Lung microvascular endothelial cell (primary cell): ENCODE results near the gene ZC3H7B. TPM values are rescaled to one million over a fixed set of nuclear protein-coding genes. Genes with fewer than 3 reads are reported as not detected.
A peak's percentile ranks its signal among the peaks of the same experiment; 100 is the strongest.
"Not testable (repeated sequence)": the region's sequence is repeated elsewhere in the genome, so short reads cannot be mapped to it uniquely, and the experiment has no call there.

ENCODE experiments used
- DNase-seq, 2 donors: peaks; one replicate each; pipeline versions ENCODE4 v3.0.0 to v3.0.0-alpha.2; 2010; ENCODE audit warnings: low read depth in 2 of 2
- total RNA-seq: library from RNA; depleted of rRNA; stranded (reverse); fragments of >200 nt; gene quantifications from 2 replicates; pipeline ENCODE4 v1.2.1, GENCODE V29; 2014

The ZC3H7B gene, protein sequence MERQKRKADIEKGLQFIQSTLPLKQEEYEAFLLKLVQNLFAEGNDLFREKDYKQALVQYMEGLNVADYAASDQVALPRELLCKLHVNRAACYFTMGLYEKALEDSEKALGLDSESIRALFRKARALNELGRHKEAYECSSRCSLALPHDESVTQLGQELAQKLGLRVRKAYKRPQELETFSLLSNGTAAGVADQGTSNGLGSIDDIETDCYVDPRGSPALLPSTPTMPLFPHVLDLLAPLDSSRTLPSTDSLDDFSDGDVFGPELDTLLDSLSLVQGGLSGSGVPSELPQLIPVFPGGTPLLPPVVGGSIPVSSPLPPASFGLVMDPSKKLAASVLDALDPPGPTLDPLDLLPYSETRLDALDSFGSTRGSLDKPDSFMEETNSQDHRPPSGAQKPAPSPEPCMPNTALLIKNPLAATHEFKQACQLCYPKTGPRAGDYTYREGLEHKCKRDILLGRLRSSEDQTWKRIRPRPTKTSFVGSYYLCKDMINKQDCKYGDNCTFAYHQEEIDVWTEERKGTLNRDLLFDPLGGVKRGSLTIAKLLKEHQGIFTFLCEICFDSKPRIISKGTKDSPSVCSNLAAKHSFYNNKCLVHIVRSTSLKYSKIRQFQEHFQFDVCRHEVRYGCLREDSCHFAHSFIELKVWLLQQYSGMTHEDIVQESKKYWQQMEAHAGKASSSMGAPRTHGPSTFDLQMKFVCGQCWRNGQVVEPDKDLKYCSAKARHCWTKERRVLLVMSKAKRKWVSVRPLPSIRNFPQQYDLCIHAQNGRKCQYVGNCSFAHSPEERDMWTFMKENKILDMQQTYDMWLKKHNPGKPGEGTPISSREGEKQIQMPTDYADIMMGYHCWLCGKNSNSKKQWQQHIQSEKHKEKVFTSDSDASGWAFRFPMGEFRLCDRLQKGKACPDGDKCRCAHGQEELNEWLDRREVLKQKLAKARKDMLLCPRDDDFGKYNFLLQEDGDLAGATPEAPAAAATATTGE
- total RNA-seq = 34.9 and 53.6 TPM in 2 replicates

DNA sequence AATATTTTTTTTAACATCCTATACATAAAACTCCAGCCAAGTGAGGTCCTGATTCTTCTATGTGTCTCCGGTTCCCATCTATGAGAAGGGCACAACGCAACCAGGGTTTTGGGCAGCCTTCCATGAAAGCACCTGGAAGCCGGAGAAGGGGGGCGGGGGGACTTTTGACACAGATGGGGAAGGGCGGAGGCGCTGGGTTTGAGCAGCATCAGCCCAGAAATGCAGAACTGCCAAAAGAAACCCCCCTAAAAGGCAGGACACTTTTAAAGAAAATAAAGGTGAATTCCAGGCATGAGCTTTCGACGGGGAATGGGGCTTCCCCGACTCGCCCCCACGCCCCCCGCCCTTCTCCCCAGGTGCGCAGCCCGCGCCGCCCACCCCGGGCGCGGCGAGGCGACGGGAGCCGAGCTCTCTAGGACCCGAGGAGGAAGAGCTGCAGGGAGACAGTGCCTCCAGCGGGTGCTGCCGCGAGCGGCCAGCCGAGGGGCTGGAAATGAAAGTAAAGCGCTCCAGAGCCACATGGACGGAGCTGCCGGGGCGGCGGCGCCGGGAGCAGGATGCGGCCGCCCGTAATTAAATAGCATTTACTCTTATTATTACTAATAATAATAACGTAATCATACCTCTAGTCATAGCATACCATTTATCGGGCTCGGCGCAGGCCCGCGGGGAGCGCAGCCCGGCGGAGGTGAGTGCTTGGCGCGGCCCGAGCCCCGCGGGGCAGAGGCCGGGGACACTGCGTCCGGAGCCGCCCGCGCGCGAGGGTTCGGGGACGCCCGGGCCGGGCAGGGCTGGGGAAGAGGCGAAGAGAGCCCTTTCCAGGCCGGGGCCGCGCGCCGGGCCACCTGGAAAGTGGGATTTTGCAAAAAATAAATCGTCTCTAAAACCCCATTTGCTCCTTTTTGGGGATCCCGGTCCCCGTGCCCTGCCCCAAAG, at the start of gene ZC3H7B:
ZC3H7B (plus strand) TSS at position 441 of the 936 bp plus-strand sequence. CDS start 19,136 bp downstream, outside the sequence.
- peak; percentile 85 to 88 for DNase-seq

GRCh38 chr22:41252365-41252764, 49.0 kb upstream of the ZC3H7B start:
- no peak for DNase-seq

DNA sequence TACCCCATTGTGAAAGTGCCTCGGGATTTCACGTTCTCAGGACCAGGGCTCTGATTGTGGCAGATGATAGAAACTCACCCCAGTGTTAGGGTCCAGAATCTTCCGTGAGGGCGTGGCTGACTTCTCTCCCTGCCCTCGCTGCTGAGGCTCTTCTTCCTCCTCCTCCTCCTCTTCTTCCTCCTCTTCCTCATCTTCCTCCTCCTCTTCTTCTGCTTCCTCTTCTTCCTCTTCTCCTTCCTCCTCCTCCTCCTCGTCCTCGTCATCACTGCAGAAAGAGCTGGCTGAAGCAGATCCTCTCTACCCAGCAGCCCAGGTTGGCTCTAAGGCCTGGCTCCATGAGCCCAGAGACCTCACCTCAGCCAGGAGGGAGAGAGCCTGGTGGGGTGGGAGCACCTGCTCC, 47.1 kb upstream of the ZC3H7B start:
- DNase-seq = no peak

DNA sequence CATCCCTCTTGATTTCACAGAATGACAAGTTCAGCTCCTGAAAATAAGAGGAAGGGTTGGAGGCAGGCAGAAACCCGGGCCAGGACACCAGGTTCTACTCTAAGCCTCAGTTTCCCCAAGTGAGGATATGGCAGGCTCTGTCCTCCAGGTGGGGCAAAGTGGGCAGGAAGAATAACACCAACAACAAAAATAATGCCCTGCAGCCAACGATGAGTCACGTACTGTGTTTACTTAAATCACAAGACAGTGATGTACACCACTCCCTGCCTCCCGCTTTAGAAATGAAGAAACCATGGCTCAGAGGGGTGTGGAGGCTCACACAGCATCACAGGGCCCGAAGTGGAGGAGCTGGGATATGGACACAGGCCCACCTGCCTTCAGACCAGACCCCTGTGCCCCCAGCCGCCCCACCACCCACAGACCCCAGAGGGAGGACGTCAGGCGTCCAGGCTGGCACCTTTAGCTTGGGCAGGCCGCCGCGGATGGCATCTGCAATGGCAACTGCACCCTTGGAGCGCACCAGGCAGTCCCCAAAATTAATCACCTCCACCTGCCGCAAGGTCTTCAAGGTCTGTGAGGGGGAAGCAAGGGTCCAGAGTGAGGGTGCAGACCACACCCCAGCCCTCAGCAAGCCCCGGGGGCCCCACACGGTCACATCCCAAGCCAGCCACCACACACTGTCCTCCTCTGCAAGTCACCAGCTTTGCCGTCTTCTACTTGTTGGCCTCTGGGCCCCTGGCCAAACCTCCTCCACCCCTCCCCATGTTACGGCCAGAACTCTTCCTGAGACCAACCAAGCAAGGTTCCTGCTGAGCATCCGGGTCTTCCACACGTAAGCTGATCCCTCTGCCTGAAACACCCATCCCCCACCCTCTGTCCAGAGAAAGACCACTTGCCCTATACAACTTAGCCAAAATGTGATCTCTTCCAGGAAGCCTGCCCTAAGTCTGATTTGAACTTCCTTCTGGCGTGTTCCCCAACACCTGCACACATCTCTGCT, 44.8 kb upstream of the ZC3H7B start:
- peak; percentile 59 to 81 for DNase-seq

DNA sequence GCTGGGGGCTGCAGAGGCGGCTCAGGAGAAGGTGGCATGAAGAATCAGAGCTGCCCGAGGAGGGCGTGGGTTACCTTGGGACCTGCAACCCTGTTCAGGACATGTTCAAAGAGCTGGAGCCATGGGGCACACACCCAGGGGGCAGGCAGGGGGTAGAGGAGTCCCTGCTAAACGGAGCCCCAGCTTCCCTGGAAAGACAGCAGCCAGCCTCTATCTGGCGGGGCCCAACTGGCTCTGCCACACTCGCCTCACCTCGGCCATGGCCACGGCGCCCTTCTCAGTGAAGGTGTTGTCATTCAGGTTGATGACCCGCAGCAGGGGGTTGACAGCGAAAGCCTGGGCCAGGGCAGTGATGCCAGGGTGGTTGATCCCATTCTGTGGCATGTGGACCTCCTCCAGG, 43.6 kb upstream of the ZC3H7B start:
- no peak for DNase-seq

GRCh38 chr22:41259756-41260155, 41.6 kb upstream of the ZC3H7B start:
- DNase-seq = not testable (repeated sequence)

DNA sequence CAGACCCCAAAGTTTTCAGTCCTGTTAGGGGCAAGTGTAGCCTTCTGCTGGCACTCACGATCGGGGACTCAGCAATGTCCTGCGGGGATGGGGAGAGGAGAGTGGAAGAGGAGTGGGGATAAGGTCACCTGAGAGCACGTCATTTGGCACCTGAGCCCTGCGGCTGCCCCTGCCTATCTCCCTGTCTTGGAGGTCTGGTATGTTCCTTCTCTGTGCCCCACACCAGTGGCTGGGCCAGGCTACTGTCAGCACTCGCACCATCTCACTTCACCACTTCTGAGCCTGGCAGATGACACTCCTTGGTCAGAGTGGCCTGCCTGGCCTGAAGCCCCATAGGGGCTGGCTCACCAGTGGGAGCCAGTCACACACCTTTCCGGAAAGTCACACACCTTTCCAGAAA, 40.5 kb upstream of the ZC3H7B start:
- DNase-seq = no peak

- DNase-seq = no peak
Observed at GRCh38 chr22:41261541-41262249, 39.6 kb upstream of the ZC3H7B start.

- no peak for DNase-seq
Observed at GRCh38 chr22:41262250-41262765, 39.0 kb upstream of the ZC3H7B start.

GRCh38 chr22:41263704-41264103, 37.6 kb upstream of the ZC3H7B start:
- no peak for DNase-seq

DNA sequence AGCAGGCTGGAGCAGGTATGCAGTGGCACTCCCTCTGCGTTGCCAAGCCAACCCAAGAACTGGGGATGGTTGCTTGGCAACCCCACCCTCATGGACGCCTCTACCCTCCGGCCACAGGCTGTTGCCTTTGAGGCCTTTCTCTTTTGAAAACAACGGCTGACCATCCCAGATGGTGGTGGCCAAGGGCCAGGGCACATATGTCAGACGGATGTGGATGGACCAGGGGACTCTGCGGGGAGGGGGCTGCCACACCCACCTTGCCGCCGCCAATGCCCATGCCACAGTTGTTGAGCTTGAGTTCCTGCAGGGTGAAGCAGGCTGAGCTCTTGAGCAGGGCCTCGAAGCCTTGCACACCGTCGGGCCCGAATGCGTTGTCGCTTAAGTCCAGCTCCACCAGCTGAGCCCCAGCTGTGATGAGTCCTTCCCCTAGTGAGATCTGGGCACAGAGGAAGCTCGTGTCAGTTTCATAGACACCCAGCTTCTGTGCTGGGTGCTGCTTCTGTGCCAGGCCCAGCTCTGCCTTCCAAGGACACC, 36.9 kb upstream of the ZC3H7B start:
- no peak for DNase-seq

- no peak for DNase-seq
Observed at GRCh38 chr22:41267958-41268357, 33.4 kb upstream of the ZC3H7B start.

GRCh38 chr22:41271787-41272186, 29.5 kb upstream of the ZC3H7B start:
- DNase-seq = no peak

DNA sequence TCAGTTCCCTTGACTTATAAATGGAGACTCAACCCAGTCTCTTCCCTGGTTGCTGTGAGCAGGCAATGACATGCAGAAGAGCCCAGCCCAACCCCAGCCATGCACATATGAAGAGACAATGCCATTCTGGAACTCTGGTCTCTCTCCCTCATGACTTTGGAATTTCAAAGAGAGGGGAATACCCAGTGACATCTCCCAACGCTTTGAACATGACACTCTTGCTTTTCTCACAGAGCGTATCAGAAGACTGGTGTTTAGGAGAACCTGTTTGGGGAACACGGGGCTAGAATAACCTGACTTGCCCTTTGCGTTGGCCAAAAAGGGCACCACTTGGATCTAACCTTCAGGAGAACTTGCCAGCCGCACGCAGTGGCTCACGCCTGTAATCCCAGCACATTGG, 28.2 kb upstream of the ZC3H7B start:
- no peak for DNase-seq

DNA sequence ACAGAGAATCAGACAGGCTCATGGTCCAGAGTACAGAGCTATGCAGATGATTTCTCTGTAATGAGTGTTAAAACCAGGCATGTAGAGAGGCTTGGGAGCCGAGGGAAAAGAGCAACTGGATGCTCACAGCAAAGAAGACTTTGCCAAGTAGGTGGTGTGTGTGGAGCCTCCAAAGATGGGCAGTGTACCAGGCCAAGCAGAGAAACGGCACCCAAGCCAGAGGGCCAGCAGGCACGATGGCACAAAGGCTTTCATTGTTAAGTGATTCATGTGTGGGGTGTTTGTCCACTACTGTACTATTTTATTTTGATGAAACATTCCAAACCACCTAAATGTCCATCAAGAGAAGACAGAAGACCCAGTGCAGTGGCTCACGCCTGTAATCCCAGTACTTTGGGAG, 26.5 kb upstream of the ZC3H7B start:
- DNase-seq = no peak

DNA sequence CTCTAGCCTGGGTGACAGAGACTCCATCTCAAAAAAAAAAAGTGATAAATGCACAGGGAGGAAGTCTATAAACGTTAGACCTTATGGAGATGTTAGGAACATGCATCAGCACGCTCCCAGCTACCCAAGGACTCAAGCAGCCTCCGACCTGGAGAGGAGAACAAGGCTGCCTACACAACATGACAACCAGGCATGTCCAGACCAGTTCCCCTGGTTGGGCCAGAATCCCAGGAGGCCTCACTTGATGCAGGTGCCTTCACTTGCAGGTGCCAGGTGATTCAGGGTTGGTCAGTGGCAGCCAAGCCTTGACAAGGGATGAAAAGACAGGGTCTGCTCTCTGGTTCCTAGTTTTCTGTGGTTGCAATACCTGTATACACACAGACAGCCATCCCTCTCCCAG, 21.3 kb upstream of the ZC3H7B start:
- no peak for DNase-seq

DNA sequence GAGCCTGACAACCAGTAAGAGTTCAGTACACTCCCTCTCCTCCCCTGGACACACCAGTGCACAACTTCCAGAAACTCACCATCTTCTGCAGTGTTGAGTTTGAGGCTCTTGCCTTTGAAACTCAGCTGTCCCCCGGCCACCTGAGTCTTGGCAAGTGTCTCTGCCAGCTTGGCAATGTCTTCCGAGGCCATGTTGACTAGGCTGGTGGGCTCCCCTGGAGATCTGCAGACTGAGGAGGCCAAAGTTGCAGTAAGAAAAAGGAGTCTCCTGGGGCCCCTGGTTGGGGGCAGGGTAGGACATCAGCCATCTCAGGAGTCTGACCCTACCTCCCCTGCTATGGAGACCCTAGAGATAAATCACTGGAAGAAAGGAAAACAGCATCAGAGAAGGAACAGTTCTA, 20.5 kb upstream of the ZC3H7B start:
- DNase-seq = no peak

DNA sequence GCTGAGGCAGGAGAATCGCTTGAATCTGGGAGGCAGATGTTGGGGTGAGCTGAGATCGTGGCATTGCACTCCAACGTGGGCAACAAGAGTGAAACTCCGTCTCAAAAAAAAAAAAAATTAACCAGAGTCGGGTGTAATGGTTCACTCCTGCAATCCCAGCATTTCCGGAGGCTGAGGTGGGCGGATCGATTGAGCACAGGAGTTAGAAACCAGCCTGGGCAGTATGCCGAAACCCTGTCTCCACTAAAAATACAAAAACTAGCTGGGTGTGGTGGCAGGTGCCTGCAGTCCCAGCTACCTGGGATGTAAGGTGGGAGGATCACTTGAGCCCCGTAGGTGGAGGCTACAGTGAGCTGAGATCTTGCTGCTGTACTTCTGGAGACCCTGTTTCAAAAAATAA, 16.9 kb upstream of the ZC3H7B start:
- DNase-seq = no peak

- peak; percentile 85 to 88 for DNase-seq
Observed at GRCh38 chr22:41285441-41285819, 15.9 kb upstream of the ZC3H7B start.
